Colonic mucosa (tissue), 4 donors: Measurements from ENCODE around the gene IP6K1. TPM values are rescaled to one million over a fixed set of nuclear protein-coding genes. Genes with fewer than 3 reads are reported as not detected.

Source experiments
- DNase-seq: peaks from one replicate; pipeline ENCODE4 v3.0.0-alpha.2; 2020
- H3K27ac ChIP-seq: fragments of 200-600 bp; one replicate; pipeline ENCODE4 v1.8.0; 2021
- H3K27me3 ChIP-seq: fragments of 200-600 bp; one replicate; pipeline ENCODE4 v1.8.0; 2021
- H3K36me3 ChIP-seq: fragments of 200-600 bp; one replicate; pipeline ENCODE4 v1.8.0; 2021
- H3K4me1 ChIP-seq: fragments of 200-600 bp; one replicate; pipeline ENCODE4 v1.8.0; 2021; ENCODE audit warnings: mild to moderate bottlenecking
- H3K4me3 ChIP-seq: fragments of 200-600 bp; one replicate; pipeline ENCODE4 v1.8.0; 2021
- H3K9ac ChIP-seq, 2 donors: one replicate each; pipeline ENCODE4 v1.7.0; 2013; ENCODE audit warnings: control low read depth in 2 of 2, low read depth in 2 of 2, low read length in 2 of 2
- H3K9me3 ChIP-seq: fragments of 200-600 bp; one replicate; pipeline ENCODE4 v1.8.0; 2021
- intact Hi-C: fragments of 100-400 bp; cut with DNase I; formaldehyde crosslinking; loops from one replicate; pipeline ENCODE4 v1.14.1; 2022
- total RNA-seq, 2 donors: library from RNA; stranded (reverse); fragmentation: NEBNext Ultra II Directional in 1 of 2; extraction: Animal tissue kit (Norgen Biotek cat#: 25700) in 1 of 2; gene quantifications; one replicate each; pipeline ENCODE4 v1.2.1, GENCODE V29; 2021
- TF ChIP-seq, protein P1 (sequence below): fragments of 200-600 bp; IDR thresholded peaks from one replicate; pipeline ENCODE4 v1.8.0; 2022; ENCODE audit warnings: antibody characterized with exemption, mild to moderate bottlenecking
- donor health status: healthy.
- donor health status: DM: no; HTN: no; CAD: no.
- donor health status: DM: no; HTN: no; CAD: no.

The IP6K1 gene
- total RNA-seq, 2 donors from 2014 or later = 26.8 to 33.7 TPM

DNA sequence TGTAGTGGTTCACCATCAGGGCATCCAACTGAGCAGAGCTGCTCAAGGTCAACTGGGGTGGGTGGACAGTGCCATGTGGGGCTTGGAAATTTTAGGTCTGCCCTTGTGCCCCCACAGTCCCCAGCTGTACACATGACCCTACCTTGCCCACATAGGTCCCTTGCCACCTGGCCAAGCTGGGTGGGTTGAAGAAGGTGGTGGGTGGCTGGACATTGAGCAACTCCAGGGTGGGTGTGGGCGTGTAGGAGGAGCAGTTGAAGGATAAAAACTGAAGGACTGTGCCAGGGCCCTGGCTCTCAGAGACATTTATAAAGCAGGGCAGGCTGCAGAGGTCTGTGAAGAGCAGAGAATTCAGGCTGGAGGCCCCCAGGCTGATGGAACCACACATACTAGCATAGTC is 12.8 kb upstream of the IP6K1 start:
- no peak for DNase-seq
- H3K4me1 ChIP-seq = peaks cover 5% of the 10 kb centered on the region
- H3K36me3 ChIP-seq = no peaks in the 10 kb centered on the region
- no peaks in the 10 kb centered on the region for H3K9me3 ChIP-seq
- H3K4me3 ChIP-seq = no peak overlapping the region
- peaks cover 5% of the 10 kb centered on the region for H3K27me3 ChIP-seq
- TF ChIP-seq, protein P1, sequence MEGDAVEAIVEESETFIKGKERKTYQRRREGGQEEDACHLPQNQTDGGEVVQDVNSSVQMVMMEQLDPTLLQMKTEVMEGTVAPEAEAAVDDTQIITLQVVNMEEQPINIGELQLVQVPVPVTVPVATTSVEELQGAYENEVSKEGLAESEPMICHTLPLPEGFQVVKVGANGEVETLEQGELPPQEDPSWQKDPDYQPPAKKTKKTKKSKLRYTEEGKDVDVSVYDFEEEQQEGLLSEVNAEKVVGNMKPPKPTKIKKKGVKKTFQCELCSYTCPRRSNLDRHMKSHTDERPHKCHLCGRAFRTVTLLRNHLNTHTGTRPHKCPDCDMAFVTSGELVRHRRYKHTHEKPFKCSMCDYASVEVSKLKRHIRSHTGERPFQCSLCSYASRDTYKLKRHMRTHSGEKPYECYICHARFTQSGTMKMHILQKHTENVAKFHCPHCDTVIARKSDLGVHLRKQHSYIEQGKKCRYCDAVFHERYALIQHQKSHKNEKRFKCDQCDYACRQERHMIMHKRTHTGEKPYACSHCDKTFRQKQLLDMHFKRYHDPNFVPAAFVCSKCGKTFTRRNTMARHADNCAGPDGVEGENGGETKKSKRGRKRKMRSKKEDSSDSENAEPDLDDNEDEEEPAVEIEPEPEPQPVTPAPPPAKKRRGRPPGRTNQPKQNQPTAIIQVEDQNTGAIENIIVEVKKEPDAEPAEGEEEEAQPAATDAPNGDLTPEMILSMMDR = no peak
- H3K27ac ChIP-seq = no peak overlapping the region
- intact Hi-C loops = no loop called here
- no peak overlapping the region for H3K9ac ChIP-seq

DNA sequence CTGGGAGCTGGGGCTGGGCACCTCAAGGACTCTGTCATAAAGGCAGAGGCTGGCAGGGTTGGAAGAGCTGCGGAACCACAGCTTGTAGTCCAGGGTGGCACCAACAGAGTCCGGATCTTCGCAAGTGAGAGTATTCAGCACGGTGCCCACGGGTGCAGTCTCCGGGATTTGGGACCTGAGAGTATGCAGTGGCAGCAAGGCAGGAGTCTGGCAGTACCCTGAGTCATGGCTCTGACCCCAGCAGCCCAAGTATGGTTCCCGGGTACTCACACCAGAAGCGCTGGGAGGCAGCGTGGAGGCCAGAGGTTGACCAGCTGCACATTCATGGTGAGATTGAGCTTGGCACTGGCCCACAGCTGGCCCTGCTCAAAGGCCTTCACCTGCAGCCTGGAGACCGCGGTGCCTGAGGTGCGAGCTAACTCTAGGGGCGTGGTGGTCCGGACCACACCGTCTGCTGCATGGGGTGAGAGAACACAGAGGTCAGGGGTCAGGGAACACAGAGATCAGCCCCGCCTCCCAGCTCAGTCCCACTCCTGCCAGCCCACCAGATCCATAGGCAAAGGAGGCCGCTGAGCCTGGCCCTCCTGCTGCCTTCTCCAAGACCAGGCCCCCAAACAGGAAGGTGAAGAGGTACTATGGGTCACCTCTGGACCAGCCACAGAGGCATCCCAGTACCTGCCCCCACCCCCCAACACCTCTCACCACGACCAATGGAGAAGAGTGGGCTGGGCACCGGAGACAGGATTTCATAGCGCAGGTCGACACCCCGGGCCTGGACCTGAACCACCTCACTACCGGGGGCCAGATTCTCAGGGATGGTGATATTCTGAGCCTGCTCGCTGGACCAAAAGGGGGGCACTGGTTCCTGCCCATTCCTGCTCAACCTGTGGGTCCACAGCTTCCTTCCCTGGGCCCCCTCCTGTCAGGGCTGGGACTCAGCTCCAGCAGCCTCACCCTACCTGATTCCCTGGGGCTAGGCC is 8.9 kb upstream of the IP6K1 start:
- intact Hi-C loops = no loop called here
- DNase-seq = no peak
- H3K27me3 ChIP-seq = no peaks in the 10 kb centered on the region
- TF ChIP-seq, protein P1 = no peak
- H3K4me1 ChIP-seq = no peaks in the 10 kb centered on the region
- no peaks in the 10 kb centered on the region for H3K9me3 ChIP-seq
- no peak overlapping the region for H3K9ac ChIP-seq
- no peak overlapping the region for H3K4me3 ChIP-seq
- H3K27ac ChIP-seq = no peak overlapping the region
- H3K36me3 ChIP-seq = no peaks in the 10 kb centered on the region

DNA sequence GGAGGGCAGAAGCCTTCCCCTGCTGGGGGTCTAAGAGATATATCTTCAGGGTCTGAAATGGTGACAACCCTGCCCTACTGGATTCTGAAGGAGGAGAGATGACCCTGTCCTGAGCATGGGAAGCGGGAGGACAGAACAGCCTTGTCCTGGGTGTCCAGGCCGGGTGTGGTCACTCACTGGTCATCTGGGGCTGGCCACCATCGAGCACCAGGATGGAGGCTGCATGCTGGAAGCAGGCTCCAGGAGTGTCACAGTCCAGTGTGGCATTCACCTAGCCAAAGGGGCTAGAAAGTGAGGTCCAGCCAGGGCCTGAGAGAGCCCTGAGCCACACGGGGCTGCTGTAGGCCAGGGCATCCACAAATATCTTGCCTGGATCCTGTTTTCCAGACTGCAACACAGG is 8.1 kb upstream of the IP6K1 start:
- no peak for DNase-seq
- TF ChIP-seq, protein P1 = no peak
- no peak overlapping the region for H3K4me3 ChIP-seq
- no peaks in the 10 kb centered on the region for H3K27me3 ChIP-seq
- H3K36me3 ChIP-seq = no peaks in the 10 kb centered on the region
- no peaks in the 10 kb centered on the region for H3K4me1 ChIP-seq
- H3K27ac ChIP-seq = no peak overlapping the region
- H3K9me3 ChIP-seq = no peaks in the 10 kb centered on the region
- H3K9ac ChIP-seq = no peak overlapping the region
- intact Hi-C loops = no loop called here

DNA sequence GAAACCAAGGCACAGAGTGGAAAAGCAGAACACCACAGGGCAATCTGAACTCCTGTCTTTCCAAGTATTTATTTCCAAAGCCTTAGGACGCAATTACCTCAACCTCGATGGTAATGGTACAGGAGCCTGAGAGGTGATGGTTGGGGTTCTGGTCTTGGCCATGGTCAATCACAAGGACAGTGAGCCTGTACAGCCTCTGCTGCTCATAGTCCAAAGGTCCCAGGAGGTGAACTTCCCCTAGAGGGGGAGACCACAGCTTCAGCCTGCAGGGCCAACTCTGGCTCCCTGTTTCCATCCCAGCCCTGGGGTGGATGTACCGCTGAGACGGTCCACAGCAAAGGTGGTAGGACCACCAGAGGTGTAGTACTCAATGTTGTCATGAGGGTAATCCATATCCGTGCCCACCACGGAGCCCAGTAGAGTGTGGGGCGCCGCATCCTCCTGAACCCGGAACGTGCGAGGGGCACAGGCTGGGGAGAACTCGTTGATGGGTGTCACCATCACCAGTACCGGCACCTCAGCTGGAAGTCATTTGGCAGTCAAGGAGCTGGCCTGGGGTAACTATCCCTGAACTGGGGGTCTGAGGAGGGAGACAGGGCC is 7.2 kb upstream of the IP6K1 start:
- Histone ChIP-seq H3K4me3 (no peak overlapping the region), H3K4me1 (no peaks in the 10 kb centered on the region), H3K36me3 (no peaks in the 10 kb centered on the region), H3K9ac (no peak overlapping the region), H3K27ac (no peak overlapping the region), H3K27me3 (no peaks in the 10 kb centered on the region), H3K9me3 (no peaks in the 10 kb centered on the region)
- no peak for DNase-seq
- intact Hi-C loops = no loop called here
- TF ChIP-seq, protein P1 = no peak

DNA sequence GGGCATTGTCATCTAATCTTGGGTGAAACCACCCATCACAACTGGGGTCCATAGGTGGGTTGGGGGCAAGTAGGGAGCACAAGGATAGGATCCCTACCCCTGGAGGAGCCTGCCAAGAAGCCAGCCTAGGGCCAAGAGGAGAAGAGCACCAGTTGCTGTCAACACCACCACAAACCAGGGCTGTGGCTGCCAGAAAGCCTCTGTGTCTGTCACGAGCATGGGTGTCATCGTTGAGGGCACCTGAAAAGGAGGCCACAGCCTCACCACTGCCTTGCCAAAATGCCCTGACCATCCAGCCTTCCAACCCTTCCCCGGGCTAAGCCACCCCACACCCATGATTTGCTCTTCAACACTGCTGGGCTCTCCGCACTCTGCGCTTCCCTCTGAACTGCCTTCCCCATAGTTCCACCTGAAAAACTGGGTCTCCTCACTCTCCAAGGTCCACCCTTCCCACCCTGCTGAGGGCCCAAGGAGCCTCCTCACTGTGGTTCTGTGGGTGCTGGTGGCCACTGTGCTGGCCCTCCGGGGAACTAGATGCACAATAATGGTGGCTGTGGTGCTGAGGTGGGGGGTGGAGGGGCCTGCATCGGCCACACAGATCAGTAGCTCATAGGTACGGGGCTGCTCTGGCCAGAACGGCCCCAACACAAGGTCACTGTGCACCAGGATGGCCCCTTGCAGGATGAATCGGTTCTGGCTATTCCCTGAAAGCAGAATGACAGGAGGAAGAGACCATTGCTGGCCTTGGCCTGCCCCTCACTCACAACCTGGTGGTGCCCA is 6.2 kb upstream of the IP6K1 start:
- H3K4me3 ChIP-seq = no peak overlapping the region
- TF ChIP-seq, protein P1 = no peak
- no peak overlapping the region for H3K9ac ChIP-seq
- H3K4me1 ChIP-seq = no peaks in the 10 kb centered on the region
- intact Hi-C loops = no loop called here
- no peak for DNase-seq
- H3K27me3 ChIP-seq = no peaks in the 10 kb centered on the region
- no peak overlapping the region for H3K27ac ChIP-seq
- H3K36me3 ChIP-seq = no peaks in the 10 kb centered on the region
- no peaks in the 10 kb centered on the region for H3K9me3 ChIP-seq
